ENCODE measurements around the gene TIAM2.

TIAM2 gene

GRCh38 chr6:155245193-155245592 lies 250.1 kb downstream of the TIAM2 start:
- no peak for DNase-seq

- no peak for DNase-seq
Observed at GRCh38 chr6:155245831-155246230, 250.7 kb downstream of the TIAM2 start.

GRCh38 chr6:155246825-155247224 lies 251.7 kb downstream of the TIAM2 start:
- DNase-seq: no peak

- no peak for DNase-seq
Observed at GRCh38 chr6:155247618-155248007, 252.5 kb downstream of the TIAM2 start.

- no peak for DNase-seq
Observed at GRCh38 chr6:155248008-155249001, 253.2 kb downstream of the TIAM2 start.

GRCh38 chr6:155250701-155251381 lies 255.7 kb downstream of the TIAM2 start:
- no peak for DNase-seq

GRCh38 chr6:155252581-155252980 lies 257.5 kb downstream of the TIAM2 start:
- no peak for DNase-seq

GRCh38 chr6:155253337-155253736 lies 258.2 kb downstream of the TIAM2 start:
- no peak for DNase-seq

GRCh38 chr6:155254139-155254538 lies 259.0 kb downstream of the TIAM2 start:
- DNase-seq: no peak

GRCh38 chr6:155256122-155256795 lies 261.1 kb downstream of the TIAM2 start:
- no peak for DNase-seq

- DNase-seq: no peak
Observed at GRCh38 chr6:155257796-155258195, 262.7 kb downstream of the TIAM2 start.

GRCh38 chr6:155259204-155259603 lies 264.1 kb downstream of the TIAM2 start:
- DNase-seq: no peak

GRCh38 chr6:155259897-155260296 lies 264.8 kb downstream of the TIAM2 start:
- no peak for DNase-seq

GRCh38 chr6:155260686-155261085 lies 265.6 kb downstream of the TIAM2 start:
- no peak for DNase-seq

GRCh38 chr6:155261111-155261900 lies 266.2 kb downstream of the TIAM2 start:
- no peak for DNase-seq

GRCh38 chr6:155262655-155263054 lies 267.5 kb downstream of the TIAM2 start:
- no peak for DNase-seq

- no peak for DNase-seq
Observed at GRCh38 chr6:155263373-155264063, 268.4 kb downstream of the TIAM2 start, which contains the start of gene CLDN20. Gene CLDN20 (plus strand): TSS chr6:155264013. CDS start chr6:155275720, 11,707 bp downstream.

GRCh38 chr6:155264693-155265320 lies 269.7 kb downstream of the TIAM2 start:
- no peak for DNase-seq

GRCh38 chr6:155265843-155266535 lies 270.9 kb downstream of the TIAM2 start:
- DNase-seq: no peak

GRCh38 chr6:155267411-155267810 lies 272.3 kb downstream of the TIAM2 start:
- no peak for DNase-seq
